SK-N-SH treated with all-trans-retinoic acid at 6 μM for 48 hours (cell line): ENCODE measurements around the gene MPST.

ENCODE experiments used
- ATAC-seq: fragments of 200-7000 bp; cut with Tn5 transposase; 3 replicates; pipeline ENCODE4 v1.9.1; 2020; ENCODE audit warnings: mild to moderate bottlenecking, moderate library complexity
- ARNTL ChIP-seq: fragments of 450-650 bp; formaldehyde crosslinking; IDR thresholded peaks from 2 replicates; pipeline ENCODE4 v1.5.0; 2020; ENCODE audit warnings: low read depth, mild to moderate bottlenecking, moderate library complexity, borderline replicate concordance
- BACH2 ChIP-seq: fragments of 250-450 bp; sonication (Bioruptor Pico); IDR thresholded peaks from 2 replicates; pipeline ENCODE4 v1.9.0; 2021; ENCODE audit warnings: mild to moderate bottlenecking, borderline replicate concordance
- CREB5 ChIP-seq: fragments of 250-450 bp; sonication (Bioruptor Pico); IDR thresholded peaks from 2 replicates; pipeline ENCODE4 v1.5.1; 2020; ENCODE audit warnings: low read depth, mild to moderate bottlenecking, moderate library complexity
- CSDC2 ChIP-seq: fragments of 250-450 bp; sonication (Bioruptor Pico); IDR thresholded peaks from 2 replicates; pipeline ENCODE4 v1.5.0; 2020; ENCODE audit warnings: mild to moderate bottlenecking, moderate library complexity
- CSRNP3 ChIP-seq: fragments of 250-450 bp; sonication (Bioruptor Pico); IDR thresholded peaks from 2 replicates; pipeline ENCODE4 v1.5.1; 2021; ENCODE audit warnings: mild to moderate bottlenecking, moderate library complexity
- ESRRG ChIP-seq: fragments of 250-450 bp; sonication (Bioruptor Pico); IDR thresholded peaks from 2 replicates; pipeline ENCODE4 v1.6.1; 2021; ENCODE audit warnings: mild to moderate bottlenecking
- GLIS3 ChIP-seq: fragments of 250-450 bp; sonication (Bioruptor Pico); IDR thresholded peaks from 2 replicates; pipeline ENCODE4 v1.5.0; 2020; ENCODE audit warnings: mild to moderate bottlenecking, moderate library complexity
- OSR1 ChIP-seq: fragments of 250-450 bp; sonication (Bioruptor Pico); IDR thresholded peaks from 2 replicates; pipeline ENCODE4 v1.8.0; 2022; ENCODE audit warnings: moderate library complexity, mild to moderate bottlenecking, inconsistent platforms
- PATZ1 ChIP-seq: fragments of 250-450 bp; sonication (Bioruptor Pico); IDR thresholded peaks from 2 replicates; pipeline ENCODE4 v1.8.0; 2020; ENCODE audit warnings: mild to moderate bottlenecking, moderate library complexity, borderline replicate concordance
- POU6F1 ChIP-seq: fragments of 250-450 bp; sonication (Bioruptor Pico); IDR thresholded peaks from 2 replicates; pipeline ENCODE4 v1.8.0; 2021; ENCODE audit warnings: low read depth, mild to moderate bottlenecking, moderate library complexity, borderline replicate concordance
- PPARA ChIP-seq: fragments of 250-450 bp; sonication (Bioruptor Pico); IDR thresholded peaks from 2 replicates; pipeline ENCODE4 v1.5.0; 2020; ENCODE audit warnings: mild to moderate bottlenecking, borderline replicate concordance
- RARB ChIP-seq: fragments of 250-450 bp; sonication (Bioruptor Pico); IDR thresholded peaks from 2 replicates; pipeline ENCODE4 v1.8.0; 2021; ENCODE audit warnings: mild to moderate bottlenecking, moderate library complexity
- SNAI2 ChIP-seq: fragments of 250-450 bp; sonication (Bioruptor Pico); IDR thresholded peaks from 2 replicates; pipeline ENCODE4 v1.5.0; 2020; ENCODE audit warnings: mild to moderate bottlenecking, moderate library complexity
- TCF4 ChIP-seq: fragments of 250-450 bp; sonication (Bioruptor Pico); IDR thresholded peaks from 2 replicates; pipeline ENCODE4 v1.8.0; 2021; ENCODE audit warnings: mild to moderate bottlenecking, moderate library complexity, borderline replicate concordance
- TOX ChIP-seq: fragments of 250-450 bp; sonication (Bioruptor Pico); IDR thresholded peaks from 2 replicates; pipeline ENCODE4 v1.8.0; 2021; ENCODE audit warnings: mild to moderate bottlenecking, moderate library complexity, borderline replicate concordance
- TSHZ2 ChIP-seq: fragments of 250-450 bp; sonication (Bioruptor Pico); IDR thresholded peaks from 2 replicates; pipeline ENCODE4 v1.5.0; 2020; ENCODE audit warnings: mild to moderate bottlenecking, moderate library complexity
- ZC3H10 ChIP-seq: fragments of 250-450 bp; sonication (Bioruptor Pico); IDR thresholded peaks from 2 replicates; pipeline ENCODE4 v1.5.1; 2021; ENCODE audit warnings: mild to moderate bottlenecking, moderate library complexity
- ZFP3 ChIP-seq: fragments of 250-450 bp; sonication (Bioruptor Pico); IDR thresholded peaks from 2 replicates; pipeline ENCODE4 v1.5.0; 2020; ENCODE audit warnings: mild to moderate bottlenecking, moderate library complexity
- ZFP30 ChIP-seq: fragments of 450-650 bp; formaldehyde crosslinking; IDR thresholded peaks from 2 replicates; pipeline ENCODE4 v1.5.0; 2022; ENCODE audit warnings: mild to moderate bottlenecking, moderate library complexity
- ZNF565 ChIP-seq: fragments of 450-650 bp; formaldehyde crosslinking; conservative IDR thresholded peaks from 2 replicates; pipeline ENCODE4 v1.5.0; 2020; ENCODE audit warnings: low read depth, mild to moderate bottlenecking, moderate library complexity
- ZNF70 ChIP-seq: fragments of 450-650 bp; formaldehyde crosslinking; IDR thresholded peaks from 2 replicates; pipeline ENCODE4 v1.5.0; 2020; ENCODE audit warnings: mild to moderate bottlenecking, moderate library complexity
- ZNF8 ChIP-seq: fragments of 450-650 bp; formaldehyde crosslinking; IDR thresholded peaks from 2 replicates; pipeline ENCODE4 v1.5.0; 2020; ENCODE audit warnings: mild to moderate bottlenecking, moderate library complexity

Gene MPST

GRCh38 chr22:37036655-37037377 is 17.3 kb downstream of the MPST start:
- TF ChIP-seq GLIS3 (CRISPR knock-in tag) (no peak), ZNF565 (CRISPR knock-in tag) (no peak), ZFP3 (CRISPR knock-in tag) (no peak), ZC3H10 (no peak), PPARA (CRISPR knock-in tag) (no peak), CSDC2 (CRISPR knock-in tag) (no peak), OSR1 (no peak), SNAI2 (CRISPR knock-in tag) (no peak), ZNF8 (CRISPR knock-in tag) (no peak), ZFP30 (no peak), TOX (CRISPR knock-in tag) (no peak), ZNF70 (CRISPR knock-in tag) (no peak)
- ATAC-seq = no peak

GRCh38 chr22:37037669-37038068 is 18.1 kb downstream of the MPST start:
- TF ChIP-seq TCF4 = no peak
- no peak for TF ChIP-seq SNAI2 (CRISPR knock-in tag)
- TF ChIP-seq TOX (CRISPR knock-in tag) = no peak
- no peak for TF ChIP-seq CSRNP3
- TF ChIP-seq RARB (CRISPR knock-in tag) = no peak
- TF ChIP-seq ZNF70 (CRISPR knock-in tag) = no peak
- no peak for TF ChIP-seq ZC3H10
- TF ChIP-seq BACH2 (CRISPR knock-in tag) = no peak
- no peak for TF ChIP-seq PATZ1 (CRISPR knock-in tag)
- no peak for TF ChIP-seq CSDC2 (CRISPR knock-in tag)
- TF ChIP-seq CREB5 (CRISPR knock-in tag) = no peak
- ATAC-seq = no peak

- no peak for TF ChIP-seq BACH2 (CRISPR knock-in tag)
- no peak for TF ChIP-seq ESRRG (CRISPR knock-in tag)
- TF ChIP-seq GLIS3 (CRISPR knock-in tag) = no peak
- TF ChIP-seq RARB (CRISPR knock-in tag) = no peak
- TF ChIP-seq TCF4 = no peak
- no peak for TF ChIP-seq TSHZ2 (CRISPR knock-in tag)
- TF ChIP-seq ZNF8 (CRISPR knock-in tag) = no peak
- TF ChIP-seq ARNTL (CRISPR knock-in tag) = no peak
- no peak for TF ChIP-seq TOX (CRISPR knock-in tag)
- TF ChIP-seq SNAI2 (CRISPR knock-in tag) = no peak
- no peak for TF ChIP-seq POU6F1 (CRISPR knock-in tag)
- TF ChIP-seq CSRNP3 = no peak
Observed at GRCh38 chr22:37039466-37039865, 19.9 kb downstream of the MPST start.

More at GRCh38 chr22:37039466-37039865, 19.9 kb downstream of the MPST start:
- no peak for ATAC-seq
